Measurements from ENCODE around the gene PLB1. TPM values are rescaled to one million over a fixed set of nuclear protein-coding genes. Genes with fewer than 3 reads are reported as not detected.
"Not testable (repeated sequence)": the region's sequence is repeated elsewhere in the genome, so short reads cannot be mapped to it uniquely, and the experiment has no call there.

PLB1 gene
- polyA plus RNA-seq, 1 donor from 2014 or later, result 2.8 TPM

- Histone ChIP-seq H3K4me2 (ENCODE audit: low read length) (no peak overlapping the region), H3K9me2 (ENCODE audit: insufficient read depth, low read length) (no peaks in the 10 kb centered on the region), H3K79me2 (replicated peaks; ENCODE audit: insufficient read depth, low read length) (no peaks in the 10 kb centered on the region), H3K27me3 (ENCODE audit: insufficient read depth, low read depth, low read length) (no peaks in the 10 kb centered on the region), H3K9me3 (ENCODE audit: low read length) (no peaks in the 10 kb centered on the region), H3K27ac (ENCODE audit: low read length) (no peak overlapping the region), H3K4me3 (ENCODE audit: low read length) (no peak overlapping the region), H2AFZ (ENCODE audit: low read depth, low read length) (no peak overlapping the region), H3K36me3 (ENCODE audit: insufficient read depth, low read length) (no peaks in the 10 kb centered on the region), H4K20me1 (ENCODE audit: insufficient read depth) (no peaks in the 10 kb centered on the region), H3K9ac (ENCODE audit: low read length) (no peak overlapping the region), H3F3A (ENCODE audit: insufficient read depth, low read length, poor library complexity, severe bottlenecking) (no peaks in the 10 kb centered on the region)
- no peak for TF ChIP-seq MXI1 (conservative IDR thresholded peaks at IDR 0.05; ENCODE audit: poor library complexity, severe bottlenecking)
- no peak for TF ChIP-seq SMC3 (conservative IDR thresholded peaks at IDR 0.05; ENCODE audit: poor library complexity)
- no peak for TF ChIP-seq RAD21 (conservative IDR thresholded peaks at IDR 0.05)
- no peak for TF ChIP-seq TAF1 (IDR thresholded peaks at IDR 0.05; ENCODE audit: low read depth)
- TF ChIP-seq EP300 (conservative IDR thresholded peaks at IDR 0.05; ENCODE audit: poor library complexity, severe bottlenecking), result no peak
- TF ChIP-seq REST (IDR thresholded peaks at IDR 0.05; ENCODE audit: borderline replicate concordance), result no peak
- TF ChIP-seq CTCF (IDR thresholded peaks at IDR 0.05; ENCODE audit: poor library complexity, severe bottlenecking), result no peak
- no peak for TF ChIP-seq POLR2AphosphoS5 (IDR thresholded peaks at IDR 0.05)
- TF ChIP-seq EZH2 (IDR thresholded peaks at IDR 0.05; ENCODE audit: borderline replicate concordance, insufficient read depth, low read length, poor library complexity, severe bottlenecking), result no peak
These were observed 51.5 kb downstream of the PLB1 start for GRCh38 chr2:28547223-28547860.

GRCh38 chr2:28547906-28548600 is 52.2 kb downstream of the PLB1 start:
- Histone ChIP-seq H4K20me1 (ENCODE audit: insufficient read depth) (no peaks in the 10 kb centered on the region), H3K79me2 (replicated peaks; ENCODE audit: insufficient read depth, low read length) (no peaks in the 10 kb centered on the region), H3K27me3 (ENCODE audit: insufficient read depth, low read depth, low read length) (no peaks in the 10 kb centered on the region), H3K27ac (ENCODE audit: low read length) (no peak overlapping the region), H3K4me2 (ENCODE audit: low read length) (no peak overlapping the region), H3K9ac (ENCODE audit: low read length) (no peak overlapping the region), H3K9me2 (ENCODE audit: insufficient read depth, low read length) (no peaks in the 10 kb centered on the region), H2AFZ (ENCODE audit: low read depth, low read length) (no peak overlapping the region), H3K9me3 (ENCODE audit: low read length) (no peaks in the 10 kb centered on the region), H3K36me3 (ENCODE audit: insufficient read depth, low read length) (no peaks in the 10 kb centered on the region), H3K4me3 (ENCODE audit: low read length) (no peak overlapping the region), H3F3A (ENCODE audit: insufficient read depth, low read length, poor library complexity, severe bottlenecking) (no peaks in the 10 kb centered on the region)
- TF ChIP-seq EZH2 (IDR thresholded peaks at IDR 0.05; ENCODE audit: borderline replicate concordance, insufficient read depth, low read length, poor library complexity, severe bottlenecking), result no peak
- no peak for TF ChIP-seq POLR2AphosphoS5 (IDR thresholded peaks at IDR 0.05)
- TF ChIP-seq MXI1 (conservative IDR thresholded peaks at IDR 0.05; ENCODE audit: poor library complexity, severe bottlenecking), result no peak
- TF ChIP-seq RAD21 (conservative IDR thresholded peaks at IDR 0.05), result no peak

- not testable (repeated sequence) for H2AFZ ChIP-seq (ENCODE audit: low read depth, low read length); H3K4me3 ChIP-seq (ENCODE audit: low read length); H3K9ac ChIP-seq (ENCODE audit: low read length); H3K4me2 ChIP-seq (ENCODE audit: low read length); H4K20me1 ChIP-seq (ENCODE audit: insufficient read depth); H3F3A ChIP-seq (ENCODE audit: insufficient read depth, low read length, poor library complexity, severe bottlenecking); H3K27ac ChIP-seq (ENCODE audit: low read length); H3K36me3 ChIP-seq (ENCODE audit: insufficient read depth, low read length); H3K27me3 ChIP-seq (ENCODE audit: insufficient read depth, low read depth, low read length); H3K79me2 ChIP-seq (replicated peaks; ENCODE audit: insufficient read depth, low read length); H3K9me2 ChIP-seq (ENCODE audit: insufficient read depth, low read length); H3K9me3 ChIP-seq (ENCODE audit: low read length)
These were observed 54.5 kb downstream of the PLB1 start for GRCh38 chr2:28550345-28550744.

Measured in neural cell (in vitro differentiated cells).